NT2/D1 (cell line): ENCODE data around the gene GNG4.

Experiments used
- SUZ12 ChIP-seq: IDR thresholded peaks from 2 replicates; pipeline ENCODE4 v1.6.1; 2011; ENCODE audit not compliant: insufficient read length, insufficient read depth; ENCODE audit errors: extremely low read depth
- YY1 ChIP-seq: IDR thresholded peaks from 2 replicates; pipeline ENCODE4 v1.6.1; 2011; ENCODE audit not compliant: insufficient read length, insufficient read depth
- ZNF274 ChIP-seq: IDR thresholded peaks from 2 replicates; pipeline ENCODE4 v1.6.1; 2011; ENCODE audit warnings: mild to moderate bottlenecking, low read depth, low read length

DNA sequence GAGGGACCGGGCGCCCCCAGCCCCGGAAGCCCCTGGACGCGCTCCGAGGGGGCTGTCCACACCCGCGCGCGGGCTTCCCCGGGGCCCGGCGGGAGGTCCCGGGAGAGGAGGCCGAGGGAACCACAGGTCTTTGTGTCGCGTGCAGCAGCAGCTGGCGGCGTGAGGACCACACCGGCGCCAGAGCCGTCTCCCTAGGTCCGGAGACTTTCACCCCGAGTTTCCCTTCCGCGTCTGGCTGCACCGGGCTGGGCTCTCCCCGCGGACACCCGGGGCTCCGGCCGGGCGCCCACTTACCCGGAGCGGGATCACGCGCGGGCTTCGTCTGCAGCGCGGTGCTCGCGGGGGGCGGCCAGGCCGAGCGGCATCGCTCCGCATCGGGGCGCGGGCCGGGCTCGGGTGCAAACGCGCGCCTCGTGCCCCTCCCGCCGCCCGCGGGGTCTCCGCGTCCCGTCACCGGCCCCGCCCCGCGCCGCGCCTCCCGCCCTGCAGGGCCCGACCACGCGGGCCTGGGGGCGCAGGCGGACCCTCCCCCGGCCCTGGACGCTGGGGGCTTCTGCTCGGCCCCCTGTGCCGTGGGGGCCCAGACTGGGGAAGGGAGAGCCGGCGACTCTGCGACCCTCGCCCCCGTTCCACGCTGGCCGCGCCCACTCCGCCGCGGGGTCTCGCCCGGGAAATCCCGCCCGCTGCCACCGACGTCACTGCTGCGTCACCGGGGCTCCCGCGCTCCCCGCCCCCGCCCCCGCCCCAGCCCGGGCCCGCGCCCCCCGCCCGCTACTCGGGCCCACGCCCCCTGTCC lies at the start of gene GNG4:
- TF ChIP-seq SUZ12: no peak
- TF ChIP-seq YY1: no peak
- TF ChIP-seq ZNF274: no peak
